GM12878 (cell line): Measurements from ENCODE around the gene ART5.
"Not testable (repeated sequence)": the region's sequence is repeated elsewhere in the genome, so short reads cannot be mapped to it uniquely, and the experiment has no call there.

Experiments
- CTCF ChIP-seq, 3 experiments: IDR thresholded peaks in 2 of 3; conservative IDR thresholded peaks in 1 of 3; 2 replicates each; pipeline ENCODE4 v1.5.1; 2011; ENCODE audit warnings: low read depth in 3 of 3, low read length in 3 of 3, mild to moderate bottlenecking in 3 of 3, control low read depth in 2 of 3, moderate library complexity in 2 of 3, inconsistent platforms in 1 of 3, mixed read lengths in 1 of 3; ENCODE audit not compliant: control insufficient read depth in 2 of 3, insufficient read depth in 1 of 3; ENCODE audit errors: extremely low read depth in 1 of 3
- HDGF ChIP-seq: fragments of 450-650 bp; IDR thresholded peaks from 2 replicates; pipeline ENCODE4 v1.6.1; 2016; ENCODE audit warnings: antibody characterized with exemption
- MLLT1 ChIP-seq: fragments of 450-650 bp; IDR thresholded peaks from 2 replicates; pipeline ENCODE4 v1.6.1; 2016; ENCODE audit warnings: mild to moderate bottlenecking
- NFIC ChIP-seq: IDR thresholded peaks from 2 replicates; pipeline ENCODE4 v1.6.1; 2012; ENCODE audit warnings: low read depth, mild to moderate bottlenecking, inconsistent platforms, low read length, moderate library complexity
- PBX3 ChIP-seq: IDR thresholded peaks from 2 replicates; pipeline ENCODE4 v1.6.1; 2011; ENCODE audit warnings: mild to moderate bottlenecking, low read depth, low read length, moderate library complexity; ENCODE audit not compliant: insufficient replicate concordance
- PKNOX1 ChIP-seq: fragments of 450-650 bp; IDR thresholded peaks from 2 replicates; pipeline ENCODE4 v1.6.1; 2016; ENCODE audit warnings: mild to moderate bottlenecking
- RAD21 ChIP-seq: IDR thresholded peaks from 2 replicates; pipeline ENCODE4 v1.6.1; 2011; ENCODE audit warnings: mild to moderate bottlenecking, low read depth, low read length, moderate library complexity; ENCODE audit not compliant: insufficient read depth
- SPI1 ChIP-seq: IDR thresholded peaks from 2 replicates; pipeline ENCODE4 v1.6.1; 2011; ENCODE audit warnings: low read depth, mild to moderate bottlenecking, low read length, moderate library complexity, borderline replicate concordance; ENCODE audit not compliant: insufficient read depth
- TARDBP ChIP-seq: IDR thresholded peaks from 2 replicates; pipeline ENCODE4 v1.6.1; 2016; ENCODE audit warnings: borderline replicate concordance
- USF1 ChIP-seq: IDR thresholded peaks from 2 replicates; pipeline ENCODE4 v1.6.1; 2011; ENCODE audit warnings: borderline replicate concordance, low read depth, mild to moderate bottlenecking, moderate library complexity, mixed read lengths, low read length; ENCODE audit not compliant: insufficient read depth; ENCODE audit errors: extremely low read length
- ZBTB33 ChIP-seq: fragments of 450-650 bp; IDR thresholded peaks from 2 replicates; pipeline ENCODE4 v1.6.1; 2017; ENCODE audit warnings: mild to moderate bottlenecking

- TF ChIP-seq ZBTB33; USF1; NFIC; PBX3; CTCF (IDR thresholded peaks at IDR 0.05 in 2 of 3, conservative IDR thresholded peaks at IDR 0.05 in 1 of 3; ENCODE audit: control insufficient read depth in 2 of 3, extremely low read depth in 1 of 3, insufficient read depth in 1 of 3, low read depth in 3 of 3, low read length in 3 of 3); MLLT1; SPI1; TARDBP; PKNOX1; HDGF; RAD21: not testable (repeated sequence)
Measured at GRCh38 chr11:3600201-3600600, 41.6 kb downstream of the ART5 start.
